ES-I3 (cell line): ENCODE results near the gene ZNF784.

Experiments
- H3K36me3 ChIP-seq: 2 replicates; pipeline ENCODE4 v1.6.1; 2013; ENCODE audit warnings: mild to moderate bottlenecking, low read length, control low read depth, moderate library complexity; ENCODE audit not compliant: insufficient read depth
- H3K4me1 ChIP-seq: 2 replicates; pipeline ENCODE4 v1.6.1; 2013; ENCODE audit warnings: mild to moderate bottlenecking, control low read depth, low read length; ENCODE audit not compliant: insufficient read depth
- H3K9ac ChIP-seq: 2 replicates; pipeline ENCODE4 v1.6.1; 2013; ENCODE audit warnings: low read depth, mild to moderate bottlenecking, low read length, moderate library complexity
- H3K9me3 ChIP-seq: 2 replicates; pipeline ENCODE4 v1.6.1; 2013; ENCODE audit warnings: mild to moderate bottlenecking, low read length, moderate library complexity; ENCODE audit not compliant: control insufficient read depth, insufficient read depth

Gene ZNF784

DNA sequence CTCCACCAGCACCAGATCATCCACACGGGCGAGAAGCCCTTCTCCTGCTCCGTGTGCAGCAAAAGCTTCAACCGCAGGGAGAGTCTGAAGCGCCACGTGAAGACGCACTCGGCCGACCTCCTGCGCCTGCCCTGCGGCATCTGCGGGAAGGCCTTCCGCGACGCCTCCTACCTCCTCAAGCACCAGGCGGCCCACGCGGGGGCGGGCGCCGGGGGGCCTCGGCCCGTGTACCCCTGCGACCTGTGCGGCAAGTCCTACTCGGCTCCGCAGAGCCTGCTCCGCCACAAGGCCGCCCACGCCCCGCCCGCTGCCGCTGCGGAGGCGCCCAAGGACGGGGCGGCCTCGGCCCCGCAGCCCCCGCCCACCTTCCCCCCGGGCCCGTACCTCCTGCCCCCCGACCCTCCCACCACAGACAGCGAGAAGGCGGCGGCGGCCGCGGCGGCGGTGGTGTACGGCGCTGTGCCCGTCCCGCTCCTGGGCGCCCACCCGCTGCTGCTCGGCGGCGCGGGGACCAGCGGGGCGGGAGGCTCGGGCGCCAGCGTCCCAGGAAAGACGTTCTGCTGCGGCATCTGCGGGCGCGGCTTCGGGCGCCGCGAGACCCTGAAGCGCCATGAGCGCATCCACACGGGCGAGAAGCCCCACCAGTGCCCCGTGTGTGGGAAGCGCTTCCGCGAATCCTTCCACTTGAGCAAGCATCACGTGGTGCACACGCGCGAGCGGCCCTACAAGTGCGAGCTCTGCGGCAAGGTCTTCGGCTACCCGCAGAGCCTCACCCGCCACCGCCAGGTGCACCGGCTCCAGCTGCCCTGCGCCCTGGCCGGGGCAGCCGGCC lies 9.4 kb downstream of the ZNF784 start:
- Histone ChIP-seq H3K9ac (no peak overlapping the region), H3K9me3 (no peaks in the 10 kb centered on the region), H3K36me3 (peaks cover 7% of the 10 kb centered on the region), H3K4me1 (no peaks in the 10 kb centered on the region)

DNA sequence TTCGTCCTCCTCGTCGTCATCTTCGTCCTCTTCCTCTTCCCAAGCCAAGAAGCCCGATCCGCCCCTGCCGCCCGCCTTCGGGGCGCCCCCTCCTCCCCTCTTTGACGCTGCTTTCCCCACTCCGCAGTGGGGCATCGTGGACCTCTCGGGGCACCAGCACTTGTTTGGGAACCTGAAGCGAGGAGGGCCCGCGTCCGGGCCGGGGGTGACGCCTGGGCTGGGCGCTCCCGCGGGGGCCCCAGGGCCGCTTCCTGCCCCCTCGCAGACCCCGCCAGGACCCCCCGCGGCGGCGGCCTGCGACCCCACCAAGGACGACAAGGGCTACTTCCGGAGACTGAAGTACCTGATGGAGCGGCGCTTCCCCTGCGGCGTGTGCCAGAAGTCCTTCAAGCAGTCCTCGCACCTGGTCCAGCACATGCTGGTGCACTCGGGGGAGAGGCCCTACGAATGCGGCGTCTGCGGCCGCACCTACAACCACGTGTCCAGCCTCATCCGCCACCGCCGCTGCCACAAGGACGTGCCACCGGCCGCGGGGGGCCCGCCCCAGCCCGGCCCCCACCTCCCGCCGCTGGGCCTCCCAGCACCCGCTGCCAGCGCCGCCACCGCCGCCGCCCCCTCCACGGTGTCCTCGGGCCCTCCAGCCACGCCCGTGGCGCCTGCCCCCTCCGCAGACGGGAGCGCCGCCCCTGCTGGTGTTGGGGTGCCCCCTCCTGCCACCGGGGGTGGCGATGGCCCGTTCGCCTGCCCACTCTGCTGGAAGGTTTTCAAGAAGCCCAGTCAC lies 10.2 kb downstream of the ZNF784 start:
- Histone ChIP-seq H3K36me3 (peaks cover 12% of the 10 kb centered on the region), H3K9ac (no peak overlapping the region), H3K4me1 (no peaks in the 10 kb centered on the region), H3K9me3 (no peaks in the 10 kb centered on the region)

DNA sequence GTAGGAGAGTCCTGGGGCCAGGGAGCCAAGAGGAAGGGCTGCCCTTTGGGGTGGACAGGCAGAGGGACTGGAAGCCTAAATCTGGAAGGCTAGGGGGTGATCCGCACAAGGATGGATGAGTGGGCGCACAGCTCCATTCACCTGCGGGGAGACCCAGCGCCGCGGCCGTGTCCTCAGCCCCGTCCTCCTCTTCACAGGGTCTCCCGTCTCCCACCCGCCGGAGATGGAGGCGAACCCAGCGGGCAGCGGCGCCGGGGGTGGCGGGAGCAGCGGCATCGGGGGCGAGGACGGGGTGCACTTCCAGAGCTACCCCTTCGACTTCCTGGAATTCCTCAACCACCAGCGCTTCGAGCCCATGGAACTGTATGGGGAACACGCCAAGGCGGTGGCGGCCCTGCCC lies 11.0 kb downstream of the ZNF784 start:
- H3K9me3 ChIP-seq: no peaks in the 10 kb centered on the region
- H3K36me3 ChIP-seq: peaks cover 13% of the 10 kb centered on the region
- no peaks in the 10 kb centered on the region for H3K4me1 ChIP-seq
- H3K9ac ChIP-seq: no peak overlapping the region

DNA sequence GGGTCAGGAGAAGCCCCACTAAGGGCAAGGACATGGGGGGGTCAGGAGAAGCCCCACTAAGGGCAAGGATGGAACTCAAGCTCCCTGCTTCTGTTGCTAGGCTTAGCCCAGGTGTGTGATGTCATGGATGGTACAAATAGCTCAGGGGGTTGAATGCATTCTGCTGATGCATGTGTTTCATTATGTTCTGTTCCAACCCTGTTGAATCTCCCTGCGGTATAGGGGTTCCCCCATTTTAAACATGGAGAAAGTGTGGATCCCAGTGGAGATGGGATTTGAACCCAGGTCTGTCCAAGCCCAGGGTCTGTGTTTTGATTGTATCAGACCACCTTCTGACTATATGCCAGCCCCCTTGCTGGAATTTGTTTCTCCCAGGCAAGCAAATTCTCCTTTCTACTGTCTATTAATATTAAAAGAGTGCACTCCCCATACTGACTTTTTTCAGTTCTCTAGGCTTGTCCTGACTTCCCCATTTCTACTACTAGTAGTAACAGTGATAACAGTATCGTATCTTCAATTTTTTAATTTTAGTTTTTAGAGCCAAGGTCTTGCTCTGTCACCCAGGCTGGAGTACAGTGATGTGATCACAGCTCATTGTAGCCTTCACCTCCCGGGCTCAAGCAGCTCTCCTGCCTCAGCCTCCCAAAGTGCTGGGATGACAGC lies 12.3 kb downstream of the ZNF784 start:
- H3K4me1 ChIP-seq: no peaks in the 10 kb centered on the region
- H3K9ac ChIP-seq: no peak overlapping the region
- H3K36me3 ChIP-seq: peaks cover 11% of the 10 kb centered on the region
- H3K9me3 ChIP-seq: no peaks in the 10 kb centered on the region

DNA sequence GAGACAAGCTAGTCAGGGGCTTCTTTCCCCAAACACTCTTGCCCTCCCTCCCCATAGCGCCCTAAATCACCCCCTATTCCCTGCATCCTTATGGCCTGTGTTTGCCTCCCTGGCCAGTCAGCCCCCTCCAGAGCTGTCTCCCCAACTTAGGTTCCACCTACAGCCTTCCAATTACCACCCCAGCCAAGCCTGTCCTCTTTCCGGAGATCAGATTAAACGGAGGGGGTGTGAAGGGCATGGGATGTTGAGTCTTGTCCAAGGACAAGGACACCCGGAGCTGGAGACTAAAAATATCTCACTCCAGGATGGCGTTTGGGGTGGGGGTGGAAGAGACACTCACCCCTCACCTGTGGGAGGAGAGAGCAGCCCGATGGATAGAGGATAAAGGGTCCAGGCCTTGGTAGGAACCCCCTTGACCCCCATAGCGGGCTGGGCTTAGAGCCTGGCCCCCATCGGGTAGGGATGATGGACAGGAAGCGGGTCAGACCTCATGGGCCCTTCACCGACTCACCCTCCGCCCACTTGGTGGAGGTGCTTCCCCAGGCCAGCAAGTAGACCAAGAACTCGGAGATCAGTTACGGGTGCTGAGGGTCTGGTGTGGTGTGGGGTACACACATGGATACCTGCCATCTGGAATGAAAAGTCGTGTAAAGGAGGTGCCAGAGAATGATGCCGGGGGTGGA lies 12.9 kb downstream of the ZNF784 start:
- no peaks in the 10 kb centered on the region for H3K9me3 ChIP-seq
- H3K4me1 ChIP-seq: no peaks in the 10 kb centered on the region
- peaks cover 14% of the 10 kb centered on the region for H3K36me3 ChIP-seq
- H3K9ac ChIP-seq: no peak overlapping the region

DNA sequence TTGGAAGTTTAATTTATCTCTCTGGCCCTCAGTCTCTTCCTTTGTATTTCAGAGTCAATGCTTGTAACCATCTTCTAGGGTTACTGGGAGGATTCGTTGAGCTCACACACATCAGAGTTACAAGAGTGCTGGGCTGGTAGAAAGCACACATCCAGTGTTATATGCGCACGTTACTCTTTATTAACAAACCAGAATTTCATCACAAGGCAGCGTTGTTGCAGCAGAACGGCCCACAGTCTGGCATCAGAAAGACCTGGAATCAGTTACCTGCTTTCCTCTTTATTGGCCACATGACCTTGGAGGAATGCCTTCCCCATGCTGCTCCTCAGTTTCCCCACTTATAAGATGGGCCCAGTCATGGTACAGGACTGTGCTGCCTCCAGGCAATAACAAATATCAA lies 15.0 kb downstream of the ZNF784 start:
- Histone ChIP-seq H3K9ac (no peak overlapping the region), H3K4me1 (no peaks in the 10 kb centered on the region), H3K36me3 (peaks cover 14% of the 10 kb centered on the region; the same call in 1 of the 2 replicates), H3K9me3 (no peaks in the 10 kb centered on the region)

DNA sequence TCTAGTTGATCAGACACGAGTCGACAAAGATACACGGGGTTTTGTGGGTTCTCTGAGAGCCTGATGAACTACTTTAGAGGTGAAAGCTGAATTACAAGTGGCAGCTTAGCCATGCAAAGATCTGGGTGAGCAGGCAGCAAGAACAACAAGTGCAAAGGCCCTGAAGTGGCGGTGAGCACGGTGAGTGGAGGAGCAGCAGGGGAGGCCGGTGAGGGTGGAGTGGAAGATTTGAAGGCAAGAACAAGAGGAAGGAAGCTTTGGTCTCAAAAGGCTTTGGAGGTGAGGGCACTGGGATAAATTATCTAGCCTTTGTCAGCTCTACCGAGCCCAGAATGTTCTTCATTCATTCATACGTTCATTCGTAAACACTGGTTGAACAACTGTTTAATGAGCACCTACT lies 17.5 kb downstream of the ZNF784 start:
- H3K9me3 ChIP-seq: no peaks in the 10 kb centered on the region
- peak overlapping the region; percentile 64 for H3K9ac ChIP-seq
- H3K4me1 ChIP-seq: no peaks in the 10 kb centered on the region
- H3K36me3 ChIP-seq: peaks cover 14% of the 10 kb centered on the region; the same call in 1 of the 2 replicates

DNA sequence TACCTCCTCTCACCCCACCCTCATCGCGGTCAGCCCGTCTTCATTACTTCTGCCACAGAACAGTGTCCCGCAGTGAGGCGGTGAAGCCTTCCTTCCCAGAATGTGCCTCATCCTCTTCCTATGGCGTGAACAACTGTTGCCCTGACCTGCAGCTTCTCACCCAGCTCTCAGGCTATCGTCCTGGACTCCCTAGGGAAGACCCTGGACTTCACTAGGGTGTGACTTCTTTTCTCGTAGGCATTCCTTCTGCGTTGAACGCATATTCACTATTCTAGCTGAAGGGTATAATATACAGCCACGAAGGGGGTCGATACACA lies 17.9 kb downstream of the ZNF784 start:
- Histone ChIP-seq H3K4me1 (no peaks in the 10 kb centered on the region), H3K9me3 (no peaks in the 10 kb centered on the region), H3K9ac (peak overlapping the region; percentile 64), H3K36me3 (peaks cover 14% of the 10 kb centered on the region; the same call in 1 of the 2 replicates)

DNA sequence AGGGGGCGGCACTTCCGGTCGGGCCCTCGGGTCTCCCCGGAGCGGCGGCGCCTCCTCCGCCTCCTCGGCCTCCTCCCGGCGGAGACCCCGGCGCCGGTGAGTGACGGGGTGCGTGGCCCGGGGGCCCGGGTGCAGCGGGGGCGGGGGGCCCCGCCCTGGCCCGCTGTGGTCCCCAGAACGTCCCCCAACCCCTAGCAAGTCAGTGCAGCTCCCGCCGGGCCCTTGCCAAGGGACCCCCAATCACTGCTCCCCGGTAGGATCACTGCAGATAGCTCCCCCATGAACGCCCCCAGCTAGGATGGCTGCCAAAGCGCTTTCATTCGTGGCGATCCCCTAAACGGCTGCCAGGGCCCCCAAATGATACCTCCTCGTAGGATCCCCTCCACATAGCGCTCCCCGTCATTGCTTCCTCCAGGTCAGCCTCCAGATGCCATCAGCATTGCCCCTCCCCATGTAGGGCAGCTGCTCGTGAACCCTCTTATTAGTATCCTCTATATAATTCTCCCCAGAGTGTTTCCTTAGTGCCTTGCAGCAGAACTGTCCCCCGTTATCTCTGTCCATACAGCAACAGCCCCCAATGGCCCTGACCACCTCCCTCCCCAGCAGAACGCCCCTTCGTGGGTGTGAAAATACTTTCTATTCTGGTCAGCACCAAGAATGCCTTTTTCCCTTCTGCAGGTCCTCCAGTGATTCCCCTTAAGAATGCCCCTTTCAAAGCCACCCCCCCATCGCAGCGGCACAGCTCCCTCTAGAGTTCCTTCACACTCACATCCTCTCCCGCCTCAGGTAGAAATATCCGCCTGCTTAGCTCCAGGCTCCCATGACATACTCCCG lies 18.5 kb downstream of the ZNF784 start, which contains the start of gene ZNF865:
ZNF865 (plus strand) TSS at position 11 of the 834 bp plus-strand sequence. CDS start 7,972 bp downstream, outside the sequence.
- Histone ChIP-seq H3K4me1 (no peaks in the 10 kb centered on the region), H3K9me3 (no peaks in the 10 kb centered on the region), H3K9ac (peak within 1 kb of the TSS; percentile 64), H3K36me3 (peaks cover 14% of the 10 kb centered on the region; the same call in 1 of the 2 replicates)

DNA sequence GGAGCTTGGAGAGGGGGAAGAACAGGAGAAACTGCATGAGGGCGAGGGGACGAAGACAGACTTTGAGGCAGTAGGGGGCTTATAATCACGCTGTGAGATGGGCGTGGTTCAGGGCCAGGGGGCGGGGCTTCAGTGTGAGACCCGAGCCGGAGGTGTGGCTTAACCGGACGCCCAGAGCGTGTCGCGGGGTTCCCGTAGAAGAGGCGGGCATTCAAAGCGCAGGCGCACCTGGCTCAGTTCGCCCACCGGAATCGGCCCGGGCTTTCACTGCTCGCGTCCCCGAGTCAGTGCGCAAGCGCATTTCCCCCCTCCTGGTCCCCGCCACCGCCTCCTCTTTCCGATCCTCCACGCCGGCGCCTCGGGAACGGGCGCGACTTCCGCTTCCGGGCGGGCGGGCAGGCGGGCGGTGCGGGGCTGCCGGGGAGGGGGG lies 19.1 kb downstream of the ZNF784 start:
- Histone ChIP-seq H3K36me3 (peaks cover 14% of the 10 kb centered on the region; the same call in 1 of the 2 replicates), H3K4me1 (no peaks in the 10 kb centered on the region), H3K9ac (peak overlapping the region; percentile 56), H3K9me3 (no peaks in the 10 kb centered on the region)

DNA sequence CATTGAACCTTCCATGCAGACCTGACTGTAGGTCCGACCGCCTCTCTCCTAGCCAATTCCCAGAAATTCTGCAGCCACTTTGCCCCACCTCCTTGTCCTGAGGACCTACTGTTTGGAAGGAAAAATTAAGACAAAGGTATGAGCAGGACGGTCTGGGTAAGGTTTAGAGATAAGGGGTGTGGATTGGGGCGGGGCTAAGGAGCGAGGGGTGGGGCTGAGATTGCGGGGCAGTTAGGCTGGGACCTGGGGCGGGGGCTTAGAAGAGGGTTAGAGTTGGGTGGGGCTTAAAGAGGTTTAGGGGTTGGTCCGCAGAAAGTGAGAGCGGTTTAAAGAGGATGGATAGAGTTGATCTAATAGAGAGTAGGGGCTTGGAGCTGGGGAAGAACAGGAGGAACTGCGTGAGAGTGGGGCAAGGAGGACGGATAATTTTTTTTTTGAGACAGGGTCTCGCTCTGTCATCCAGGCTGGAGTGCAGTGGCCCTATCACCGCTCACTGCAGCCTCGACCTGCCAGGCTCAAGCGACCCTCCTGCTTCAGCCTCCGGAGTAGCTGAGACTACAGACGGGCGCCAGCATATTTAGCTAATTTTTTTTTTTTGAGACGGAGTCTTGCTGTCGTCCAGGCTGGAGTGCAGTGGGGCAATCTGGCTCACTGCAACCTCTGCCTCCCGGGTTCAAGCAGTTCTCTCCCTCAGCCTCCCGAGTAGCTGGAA lies 20.6 kb downstream of the ZNF784 start:
- no peaks in the 10 kb centered on the region for H3K4me1 ChIP-seq
- peak overlapping the region; percentile 32; the same call in 1 of the 2 replicates for H3K9ac ChIP-seq
- H3K9me3 ChIP-seq: no peaks in the 10 kb centered on the region
- H3K36me3 ChIP-seq: 0 out of 2 replicates have a peak, but pooled peaks cover 8% of the 10 kb centered on the region

DNA sequence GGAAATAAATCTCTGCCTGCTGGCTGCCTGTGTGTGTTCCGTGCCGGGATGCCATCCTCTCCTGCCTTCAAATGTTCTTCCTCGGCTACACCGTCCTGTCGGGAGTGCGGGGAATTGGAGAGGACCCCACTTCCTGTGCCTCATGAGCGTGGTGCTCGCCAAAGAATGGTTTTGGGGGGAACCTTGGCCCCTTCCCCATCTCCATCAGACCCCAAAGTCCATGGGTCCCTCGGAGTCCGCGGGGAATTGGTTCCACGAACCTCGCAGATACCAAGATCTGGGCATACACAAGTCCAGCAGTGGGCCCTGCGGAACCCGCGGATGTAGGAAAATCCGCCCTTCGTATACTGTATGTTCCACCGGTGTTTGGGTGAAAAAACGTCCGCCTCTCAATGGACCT lies 21.3 kb downstream of the ZNF784 start:
- Histone ChIP-seq H3K36me3 (0 out of 2 replicates have a peak, but pooled peaks cover 8% of the 10 kb centered on the region), H3K9ac (peak overlapping the region; percentile 32; the same call in 1 of the 2 replicates), H3K4me1 (0 out of 2 replicates have a peak, but pooled peaks cover 5% of the 10 kb centered on the region), H3K9me3 (no peaks in the 10 kb centered on the region)
